ENCODE measurements around the gene CEACAM1. TPM values are rescaled to one million over a fixed set of nuclear protein-coding genes. Genes with fewer than 3 reads are reported as not detected.
"Not testable (repeated sequence)": the region's sequence is repeated elsewhere in the genome, so short reads cannot be mapped to it uniquely, and the experiment has no call there.

CEACAM1 gene
- total RNA-seq, 1 donor from 2014 or later, result 4.3 TPM

DNA sequence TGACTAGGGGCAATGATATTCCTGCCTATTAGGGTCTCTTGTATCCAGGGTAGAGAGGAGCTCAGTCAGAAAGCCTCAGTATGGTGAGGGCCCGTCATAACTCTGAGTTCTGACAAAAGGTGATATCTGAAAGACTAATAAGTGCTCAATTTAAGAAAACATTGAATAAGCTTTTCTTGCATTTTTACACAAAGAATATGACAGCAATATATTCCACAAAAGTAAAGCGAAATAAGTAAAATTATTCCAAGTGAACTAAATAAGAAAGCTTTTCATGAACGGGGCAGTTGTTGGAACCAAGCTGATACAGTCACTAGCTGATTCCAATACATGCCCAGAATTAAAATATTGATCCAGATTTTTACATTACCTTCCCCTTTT is 40.5 kb downstream of the CEACAM1 start:
- intact Hi-C loops (cut with DNase I), result no loop called here
- no peak for ATAC-seq
- no peak for DNase-seq (ENCODE audit: missing footprints)

DNA sequence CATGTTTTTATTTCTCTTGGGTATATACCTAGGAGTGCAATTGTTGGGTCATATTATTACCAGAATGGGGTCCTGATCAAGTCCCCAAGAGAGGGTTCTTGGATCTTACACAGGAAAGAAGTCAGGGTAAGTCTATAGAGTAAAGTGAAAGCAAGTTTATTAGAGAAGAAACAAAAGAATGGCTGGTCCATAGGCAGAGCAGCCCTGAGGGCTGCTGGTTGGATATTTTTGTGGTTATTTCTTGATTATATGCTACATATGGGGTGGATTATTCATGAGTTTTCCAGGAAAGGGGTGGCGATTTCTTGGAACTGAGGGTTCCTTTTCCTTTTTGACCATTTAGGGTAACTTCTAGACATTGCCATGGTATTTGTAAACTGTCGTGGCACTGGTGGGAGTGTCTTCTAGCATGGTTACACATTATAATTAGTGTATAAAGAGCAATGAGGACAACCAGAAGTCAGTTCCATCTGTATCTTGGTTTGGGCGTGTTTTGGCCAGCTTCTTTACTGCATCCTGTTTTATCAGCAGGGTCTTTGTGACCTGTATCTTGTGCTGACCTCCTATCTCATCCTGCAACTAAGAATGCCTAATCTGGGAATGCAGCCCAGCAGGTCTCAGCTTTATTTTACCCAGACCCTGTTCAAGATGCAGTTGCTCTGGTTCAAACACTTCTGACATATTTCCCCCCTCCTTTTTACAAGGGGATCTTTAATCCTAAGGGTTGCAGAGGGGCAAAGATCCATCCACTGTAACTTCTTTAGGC is 41.1 kb downstream of the CEACAM1 start:
- ATAC-seq, result no peak

GRCh38 chr19:42485036-42485435 is 43.2 kb downstream of the CEACAM1 start:
- intact Hi-C loops (cut with DNase I); DNase-seq (ENCODE audit: missing footprints); ATAC-seq: not testable (repeated sequence)

More for the DNA sequence above, 41.1 kb downstream of the CEACAM1 start:
- DNase-seq (ENCODE audit: missing footprints), result no peak
- intact Hi-C loops (cut with DNase I), result no loop called here

GRCh38 chr19:42480335-42481095 is 47.8 kb downstream of the CEACAM1 start:
- DNase-seq (ENCODE audit: missing footprints) (no peak), ATAC-seq (no peak)
- intact Hi-C loops (cut with DNase I), result no loop called here

DNA sequence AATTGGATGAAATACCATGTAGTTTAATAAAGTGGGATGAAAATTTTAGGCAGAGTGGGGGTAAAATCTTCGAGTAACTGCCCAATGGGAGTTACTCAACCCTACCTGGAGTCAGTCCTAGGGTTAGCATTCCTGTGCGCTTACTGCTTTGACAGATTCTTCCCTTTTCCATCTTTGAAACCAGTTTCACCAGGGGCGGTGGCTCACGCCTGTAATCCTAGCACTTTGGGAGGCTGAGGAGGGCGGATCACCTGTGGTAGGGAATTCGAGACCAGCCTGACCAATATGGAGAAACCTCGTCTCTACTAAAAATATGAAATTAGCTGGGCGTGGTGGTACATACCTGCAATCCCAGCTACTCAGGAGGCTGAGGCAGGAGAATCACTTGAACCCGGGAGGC is 48.5 kb downstream of the CEACAM1 start:
- intact Hi-C loops (cut with DNase I), result no loop called here
- no peak for DNase-seq (ENCODE audit: missing footprints)
- no peak for ATAC-seq

DNA sequence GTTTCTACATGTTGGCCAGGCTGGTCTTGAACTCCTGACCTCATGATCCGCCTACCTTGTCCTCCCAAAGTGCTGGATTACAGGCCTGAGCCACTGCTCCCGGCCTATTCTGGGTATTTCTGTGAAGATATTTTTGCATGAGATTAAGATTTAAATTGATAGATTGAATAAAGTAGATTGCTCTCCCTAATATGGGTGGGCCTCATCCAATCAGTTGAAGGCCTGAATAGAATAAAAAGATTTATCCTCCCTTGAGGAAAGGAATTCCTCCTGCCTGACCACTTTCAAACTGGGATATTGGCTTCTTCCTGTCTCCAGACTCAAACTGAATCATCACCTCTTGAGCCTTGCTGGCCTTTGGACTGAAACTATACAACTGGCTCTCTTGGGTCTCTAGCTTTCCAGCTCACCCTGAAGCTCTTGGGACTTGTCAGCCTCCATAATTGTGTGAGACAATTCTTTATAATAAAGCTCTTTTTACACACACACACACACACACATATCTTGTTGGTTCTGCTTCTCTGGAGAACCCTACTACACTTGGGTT is 49.4 kb downstream of the CEACAM1 start:
- DNase-seq (ENCODE audit: missing footprints) (no peak), ATAC-seq (no peak)
- intact Hi-C loops (cut with DNase I), result no loop called here

DNA sequence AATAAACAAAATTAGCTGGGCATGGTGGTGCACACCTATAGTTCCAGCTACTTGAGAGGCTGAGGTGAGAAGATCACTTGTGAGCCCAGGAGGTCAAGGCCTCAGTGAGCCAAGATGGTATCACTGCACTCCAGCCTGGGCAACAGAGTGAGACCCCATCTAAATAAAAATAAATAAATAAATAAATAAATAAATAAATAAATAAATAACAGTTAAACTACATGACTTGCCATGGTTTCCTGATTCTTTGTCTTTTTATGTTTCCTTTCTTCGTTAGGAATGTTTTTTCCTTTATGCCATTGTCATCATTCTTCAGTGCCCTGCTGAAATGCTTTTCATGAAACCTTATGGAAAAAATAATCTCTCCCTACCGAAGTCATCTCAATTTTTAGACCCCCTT is 50.3 kb downstream of the CEACAM1 start:
- DNase-seq (ENCODE audit: missing footprints) (no peak), ATAC-seq (no peak)
- intact Hi-C loops (cut with DNase I), result no loop called here

GRCh38 chr19:42477117-42477516 is 51.2 kb downstream of the CEACAM1 start:
- no peak for DNase-seq (ENCODE audit: missing footprints)
- intact Hi-C loops (cut with DNase I), result no loop called here
- no peak for ATAC-seq

GRCh38 chr19:42475366-42475765 is 52.9 kb downstream of the CEACAM1 start:
- intact Hi-C loops (cut with DNase I), result no loop called here
- ATAC-seq, result no peak
- no peak for DNase-seq (ENCODE audit: missing footprints)

DNA sequence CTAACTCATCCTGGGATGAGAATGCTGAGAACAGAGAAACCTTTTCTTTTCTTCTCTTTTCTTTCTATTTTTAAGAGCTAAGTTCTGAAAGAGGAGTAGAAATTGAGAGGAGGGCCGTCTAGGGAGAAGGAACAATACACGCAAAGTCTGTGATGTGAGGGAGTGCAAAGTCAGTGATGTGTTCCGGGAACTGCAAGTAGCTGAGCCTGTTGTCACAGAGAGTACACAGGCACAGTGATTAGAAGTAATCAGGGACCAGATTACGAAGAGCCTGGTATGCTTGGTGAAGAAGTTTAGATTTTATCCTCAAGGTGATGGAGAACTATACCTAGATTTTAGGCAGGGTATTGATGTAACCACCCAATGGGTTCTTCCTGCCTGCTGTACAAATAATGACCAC is 53.5 kb downstream of the CEACAM1 start:
- ATAC-seq, result no peak
- intact Hi-C loops (cut with DNase I), result no loop called here
- no peak for DNase-seq (ENCODE audit: missing footprints)

DNA sequence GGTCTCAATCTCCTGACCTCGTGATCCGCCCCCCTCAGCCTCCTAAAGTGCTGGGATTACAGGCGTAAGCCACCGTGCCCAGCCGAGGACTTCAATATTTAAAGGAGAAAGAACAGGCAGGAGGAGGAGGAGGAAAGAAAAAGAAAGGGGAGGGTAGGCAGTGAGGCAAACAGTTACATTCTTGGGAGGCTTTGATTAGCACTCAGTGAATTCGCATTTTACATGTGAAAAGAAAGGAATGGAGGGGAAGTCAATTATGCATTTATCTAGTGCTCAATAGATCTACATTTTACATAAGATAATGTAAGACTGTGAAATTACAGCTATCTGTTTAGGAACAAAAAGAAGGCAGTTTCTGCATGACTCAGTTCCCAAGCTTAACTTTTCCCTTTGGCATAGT is 54.6 kb downstream of the CEACAM1 start:
- ATAC-seq (no peak), DNase-seq (ENCODE audit: missing footprints) (no peak)
- intact Hi-C loops (cut with DNase I), result no loop called here

DNA sequence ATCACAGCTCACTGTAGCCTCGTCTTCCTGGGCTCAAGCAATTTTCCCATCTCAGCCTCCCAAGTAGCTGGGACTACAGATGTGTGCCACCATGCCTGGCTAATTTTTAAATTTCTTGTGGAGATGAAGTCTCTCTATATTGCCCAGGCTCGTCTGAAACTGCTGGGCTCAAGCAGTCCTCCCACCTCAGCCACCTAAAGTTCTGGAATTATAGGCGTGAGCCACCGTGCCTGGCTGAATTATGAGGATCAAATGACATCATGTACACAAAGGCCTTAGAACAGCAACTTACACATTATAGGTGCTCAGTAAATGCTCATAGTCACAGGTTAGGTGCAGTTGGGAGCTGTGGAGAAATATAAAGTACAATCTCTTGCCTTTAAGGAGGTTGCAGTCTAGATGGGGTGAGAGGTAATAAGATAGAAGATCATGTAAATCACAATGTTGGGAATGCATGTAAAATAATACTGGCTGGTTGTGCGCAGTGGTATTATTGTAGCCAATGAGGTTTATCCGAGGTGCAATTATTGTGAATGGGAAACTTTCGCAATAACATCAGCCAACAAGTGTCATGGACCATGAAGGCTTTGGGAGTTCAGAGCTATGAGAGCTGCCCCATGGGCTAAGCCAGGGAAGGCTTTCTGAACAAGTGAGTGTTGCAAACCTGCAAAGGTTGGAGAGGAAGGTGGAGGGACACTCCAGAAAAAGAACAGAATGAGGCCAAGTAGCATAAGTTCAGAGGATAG is 55.7 kb downstream of the CEACAM1 start:
- ATAC-seq (no peak), DNase-seq (ENCODE audit: missing footprints) (no peak)
- intact Hi-C loops (cut with DNase I), result no loop called here

GRCh38 chr19:42471554-42472249 is 56.6 kb downstream of the CEACAM1 start:
- ATAC-seq (no peak), DNase-seq (ENCODE audit: missing footprints) (no peak)
- intact Hi-C loops (cut with DNase I), result no loop called here

- intact Hi-C loops (cut with DNase I), result loop anchor here (5.0 kb wide), 1 partner anchor 58 kb away; the partner anchor contains the start of gene CEACAM1
These were observed 58.7 kb downstream of the CEACAM1 start for GRCh38 chr19:42469311-42470235.

DNA sequence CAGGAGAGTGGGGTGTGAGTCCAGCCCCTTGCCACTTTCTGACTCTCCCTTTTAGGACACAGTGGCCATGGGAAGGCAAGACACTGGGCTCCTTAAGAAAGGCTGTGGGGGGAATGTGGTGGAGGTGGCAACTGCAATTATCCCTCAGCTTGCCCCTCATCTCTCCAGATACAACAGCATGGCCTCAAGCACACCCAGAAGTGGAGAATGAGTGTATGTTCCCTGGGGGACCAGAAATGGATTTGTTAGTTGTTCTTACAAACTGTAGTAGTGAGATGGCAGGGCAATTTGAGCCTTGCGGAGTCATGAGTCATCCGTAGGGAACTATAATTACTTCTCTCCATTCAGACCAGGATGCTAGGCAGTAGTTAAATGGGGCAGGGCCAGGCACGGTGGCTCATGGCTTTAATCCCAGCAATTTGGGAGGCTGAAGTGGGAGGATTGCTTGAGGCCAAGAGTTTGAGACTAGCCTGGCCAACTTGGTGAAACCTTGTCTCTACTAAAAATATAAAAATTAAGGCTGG is 59.9 kb downstream of the CEACAM1 start:
- intact Hi-C loops (cut with DNase I), result loop anchor here (5.0 kb wide), 1 partner anchor 59 kb away; the partner anchor contains the start of gene CEACAM1
- ATAC-seq (no peak), DNase-seq (ENCODE audit: missing footprints) (no peak)

More at GRCh38 chr19:42469311-42470235, 58.7 kb downstream of the CEACAM1 start:
- DNase-seq (ENCODE audit: missing footprints), result no peak
- no peak for ATAC-seq

- ATAC-seq, result no peak
- no peak for DNase-seq (ENCODE audit: missing footprints)
- intact Hi-C loops (cut with DNase I), result loop anchor here (5.0 kb wide), 1 partner anchor 60 kb away; the partner anchor contains the start of gene CEACAM1
These were observed 61.0 kb downstream of the CEACAM1 start for GRCh38 chr19:42467183-42467760.

Data from Right ventricle myocardium inferior (tissue), 1 donor.